ENCODE measurements around the gene TDRD3. TPM values are rescaled to one million over a fixed set of nuclear protein-coding genes. Genes with fewer than 3 reads are reported as not detected.

The TDRD3 gene
- total and polyA plus RNA-seq, 2 donors from 2014 or later: 14.9 to 42.2 TPM

DNA sequence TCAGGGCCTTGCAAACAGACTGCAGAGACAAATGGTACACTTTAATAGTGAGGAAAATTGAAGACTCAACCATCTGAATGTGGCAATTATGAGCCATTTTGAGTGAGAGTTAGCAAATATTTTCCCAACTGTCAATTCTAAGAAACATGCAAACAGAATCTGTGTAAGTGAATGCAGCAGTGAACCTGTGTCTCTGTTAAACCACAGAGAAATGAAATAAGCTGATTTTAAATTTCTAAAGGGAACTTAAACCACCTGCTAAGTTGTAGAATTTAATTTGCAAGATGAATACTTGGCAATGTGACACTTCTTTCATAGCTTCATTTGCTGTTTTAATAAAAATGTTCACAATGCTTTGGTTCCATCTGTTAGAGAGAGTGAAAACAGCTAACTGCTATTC is 42.0 kb upstream of the TDRD3 start:
- H3K9ac ChIP-seq (ENCODE audit: low read length in 3 of 3): no peak overlapping the region
- H3K9me3 ChIP-seq (ENCODE audit: control insufficient read depth in 2 of 3, insufficient read depth in 1 of 3, low read length in 3 of 3): no peaks in the 10 kb centered on the region
- intact Hi-C loops (cut with DNase I): no loop called here
- H3K27me3 ChIP-seq (ENCODE audit: control insufficient read depth, insufficient read depth, low read length): no peaks in the 10 kb centered on the region
- no peak for DNase-seq
- H3K4me3 ChIP-seq (ENCODE audit: low read length in 3 of 3): no peak overlapping the region
- no peaks in the 10 kb centered on the region for H3K4me1 ChIP-seq (ENCODE audit: control insufficient read depth in 2 of 3, insufficient read depth in 2 of 3, low read depth in 1 of 3, low read length in 3 of 3)
- H3K36me3 ChIP-seq (ENCODE audit: control insufficient read depth in 2 of 3, insufficient read depth in 3 of 3, low read length in 3 of 3): no peaks in the 10 kb centered on the region
- no peak for TF ChIP-seq CTCF (IDR thresholded peaks at IDR 0.05; ENCODE audit: borderline replicate concordance, extremely low read depth, insufficient read depth)
- H3K27ac ChIP-seq (ENCODE audit: low read depth in 2 of 2, low read length in 2 of 2): no peak overlapping the region
- FAIRE-seq: no peak

- H3K36me3 ChIP-seq (ENCODE audit: control insufficient read depth in 2 of 3, insufficient read depth in 3 of 3, low read length in 3 of 3): no peaks in the 10 kb centered on the region
- no peak for TF ChIP-seq CTCF (IDR thresholded peaks at IDR 0.05; ENCODE audit: borderline replicate concordance, extremely low read depth, insufficient read depth)
- H3K4me3 ChIP-seq (ENCODE audit: low read length in 3 of 3): no peak overlapping the region
- no peaks in the 10 kb centered on the region for H3K9me3 ChIP-seq (ENCODE audit: control insufficient read depth in 2 of 3, insufficient read depth in 1 of 3, low read length in 3 of 3)
- intact Hi-C loops (cut with DNase I): no loop called here
- FAIRE-seq (no peak), DNase-seq (no peak)
- H3K4me1 ChIP-seq (ENCODE audit: control insufficient read depth in 2 of 3, insufficient read depth in 2 of 3, low read depth in 1 of 3, low read length in 3 of 3): no peaks in the 10 kb centered on the region
- no peaks in the 10 kb centered on the region for H3K27me3 ChIP-seq (ENCODE audit: control insufficient read depth, insufficient read depth, low read length)
- H3K9ac ChIP-seq (ENCODE audit: low read length in 3 of 3): no peak overlapping the region
- no peak overlapping the region for H3K27ac ChIP-seq (ENCODE audit: low read depth in 2 of 2, low read length in 2 of 2)
Observed at GRCh38 chr13:60356970-60357369, 40.0 kb upstream of the TDRD3 start.

DNA sequence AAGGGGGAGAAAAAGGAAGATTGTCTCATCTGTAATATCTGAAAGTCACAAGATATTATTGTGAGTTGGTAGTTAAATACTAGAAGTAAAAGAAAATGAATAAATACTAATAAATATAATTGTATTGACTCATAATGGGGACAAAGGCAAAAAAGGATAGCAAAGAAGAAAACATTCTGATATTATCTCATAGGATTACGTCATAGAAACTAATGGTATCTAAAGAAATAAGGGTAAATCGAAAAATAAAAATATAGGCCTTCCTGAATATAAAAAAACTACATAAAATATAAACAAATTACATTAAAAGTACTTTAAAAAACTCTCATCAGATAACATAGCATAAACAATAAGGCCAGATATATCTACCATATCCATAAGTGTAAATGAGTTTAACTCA is 38.6 kb upstream of the TDRD3 start:
- H3K4me1 ChIP-seq (ENCODE audit: control insufficient read depth in 2 of 3, insufficient read depth in 2 of 3, low read depth in 1 of 3, low read length in 3 of 3): no peaks in the 10 kb centered on the region
- H3K4me3 ChIP-seq (ENCODE audit: low read length in 3 of 3): no peak overlapping the region
- H3K9me3 ChIP-seq (ENCODE audit: control insufficient read depth in 2 of 3, insufficient read depth in 1 of 3, low read length in 3 of 3): no peaks in the 10 kb centered on the region
- no peaks in the 10 kb centered on the region for H3K27me3 ChIP-seq (ENCODE audit: control insufficient read depth, insufficient read depth, low read length)
- TF ChIP-seq CTCF (IDR thresholded peaks at IDR 0.05; ENCODE audit: borderline replicate concordance, extremely low read depth, insufficient read depth): no peak
- no peak overlapping the region for H3K27ac ChIP-seq (ENCODE audit: low read depth in 2 of 2, low read length in 2 of 2)
- intact Hi-C loops (cut with DNase I): no loop called here
- FAIRE-seq (peak; percentile 73), DNase-seq (no peak)
- no peaks in the 10 kb centered on the region for H3K36me3 ChIP-seq (ENCODE audit: control insufficient read depth in 2 of 3, insufficient read depth in 3 of 3, low read length in 3 of 3)
- H3K9ac ChIP-seq (ENCODE audit: low read length in 3 of 3): no peak overlapping the region

DNA sequence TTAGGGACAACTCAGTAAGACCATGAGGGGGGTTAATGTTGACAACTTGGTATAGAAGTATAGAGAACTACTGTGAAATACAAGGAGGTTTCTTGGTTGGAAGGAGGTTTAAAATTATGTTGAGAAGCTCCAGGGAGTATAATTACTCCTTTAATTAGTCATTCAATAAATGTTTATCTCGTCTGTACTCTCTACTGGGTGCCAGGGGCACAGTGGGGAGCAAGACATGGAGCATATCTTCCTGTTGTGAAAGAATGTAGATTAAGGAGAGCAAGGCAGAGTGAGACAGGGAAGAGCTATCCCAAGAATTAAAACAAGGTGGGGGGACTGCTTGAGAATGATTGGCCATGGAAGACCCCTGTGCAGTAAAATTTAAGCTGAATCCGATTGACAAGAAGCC is 33.7 kb upstream of the TDRD3 start:
- no peak overlapping the region for H3K4me3 ChIP-seq (ENCODE audit: low read length in 3 of 3)
- DNase-seq (no peak), FAIRE-seq (no peak)
- no peak for TF ChIP-seq CTCF (IDR thresholded peaks at IDR 0.05; ENCODE audit: borderline replicate concordance, extremely low read depth, insufficient read depth)
- H3K4me1 ChIP-seq (ENCODE audit: control insufficient read depth in 2 of 3, insufficient read depth in 2 of 3, low read depth in 1 of 3, low read length in 3 of 3): no peaks in the 10 kb centered on the region
- H3K36me3 ChIP-seq (ENCODE audit: control insufficient read depth in 2 of 3, insufficient read depth in 3 of 3, low read length in 3 of 3): no peaks in the 10 kb centered on the region
- no peaks in the 10 kb centered on the region for H3K9me3 ChIP-seq (ENCODE audit: control insufficient read depth in 2 of 3, insufficient read depth in 1 of 3, low read length in 3 of 3)
- H3K27ac ChIP-seq (ENCODE audit: low read depth in 2 of 2, low read length in 2 of 2): no peak overlapping the region
- intact Hi-C loops (cut with DNase I): no loop called here
- H3K9ac ChIP-seq (ENCODE audit: low read length in 3 of 3): no peak overlapping the region
- H3K27me3 ChIP-seq (ENCODE audit: control insufficient read depth, insufficient read depth, low read length): no peaks in the 10 kb centered on the region

Measured in kidney (tissue), 14 donors.